NCI-H345 treated with DMSO at 0.1 percent for 48 hours (cell line): Measurements from ENCODE around the gene CXCL3.

Source experiments
- DNase-seq: peaks from one replicate; lab custom pipeline; 2025; ENCODE audit not compliant: unreplicated experiment; lab: John Stamatoyannopoulos, UW

The CXCL3 gene

GRCh38 chr4:74014332-74014731 lies 24.2 kb downstream of the CXCL3 start:
- no peak for DNase-seq

DNA sequence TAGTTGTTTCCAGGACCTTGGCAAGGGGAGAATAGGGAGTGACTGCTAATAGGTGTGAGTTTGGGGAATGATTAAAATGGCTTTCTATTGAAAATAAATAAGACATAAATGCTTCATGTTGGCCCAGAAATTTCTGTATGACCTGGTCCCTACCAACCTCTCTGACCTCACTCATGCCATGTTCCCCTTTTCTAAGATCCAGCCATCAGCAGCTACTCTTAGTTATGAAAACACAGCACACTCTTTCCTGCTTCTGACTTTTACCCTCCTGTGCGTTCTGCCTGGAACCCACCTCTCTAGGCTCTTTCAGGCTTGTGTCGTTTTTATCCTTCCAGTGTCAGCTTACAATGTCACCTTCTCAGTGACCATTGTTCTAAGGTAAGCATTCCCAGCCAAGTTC lies 25.2 kb downstream of the CXCL3 start:
- DNase-seq: no peak

- no peak for DNase-seq
Measured at GRCh38 chr4:74012130-74012529, 26.4 kb downstream of the CXCL3 start.

DNA sequence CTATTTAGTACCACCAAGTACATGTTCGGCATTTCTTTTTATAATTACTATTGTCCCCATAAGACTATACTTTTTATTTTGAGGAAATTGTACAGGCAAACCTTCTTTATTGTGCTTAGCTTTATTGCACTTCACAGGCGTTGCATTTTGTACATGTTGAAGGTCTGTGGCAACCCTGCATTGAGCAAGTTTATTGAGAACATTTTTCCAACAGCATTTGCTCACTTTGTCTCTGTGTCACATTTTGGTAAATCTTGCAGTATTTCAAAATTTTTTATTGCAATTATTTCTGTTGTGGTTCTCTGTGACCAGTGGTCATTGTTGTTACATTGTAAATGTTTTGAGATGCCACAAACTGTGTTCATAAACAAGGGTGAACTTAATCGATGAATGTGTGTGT lies 29.2 kb downstream of the CXCL3 start:
- no peak for DNase-seq

- no peak for DNase-seq
Measured at GRCh38 chr4:74006009-74006476, 32.4 kb downstream of the CXCL3 start.

DNA sequence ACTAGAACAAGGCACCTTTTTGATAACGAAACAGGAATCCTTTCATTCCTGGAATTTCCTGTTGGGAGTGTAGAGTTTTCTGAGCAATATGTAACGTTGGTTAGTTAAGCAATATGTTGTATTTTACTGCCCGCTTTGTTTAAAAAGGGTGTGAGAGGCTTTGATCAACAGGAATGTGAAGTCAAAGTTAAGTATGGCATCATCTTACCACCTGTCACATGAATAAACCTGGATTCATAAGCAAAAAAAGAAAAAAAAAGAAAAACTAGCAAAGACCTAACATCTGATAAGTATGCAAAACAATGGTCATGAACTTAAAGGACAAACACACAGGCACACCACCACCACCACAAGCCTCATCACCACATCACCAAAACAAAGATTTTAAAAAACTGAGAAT lies 33.0 kb downstream of the CXCL3 start:
- no peak for DNase-seq

DNA sequence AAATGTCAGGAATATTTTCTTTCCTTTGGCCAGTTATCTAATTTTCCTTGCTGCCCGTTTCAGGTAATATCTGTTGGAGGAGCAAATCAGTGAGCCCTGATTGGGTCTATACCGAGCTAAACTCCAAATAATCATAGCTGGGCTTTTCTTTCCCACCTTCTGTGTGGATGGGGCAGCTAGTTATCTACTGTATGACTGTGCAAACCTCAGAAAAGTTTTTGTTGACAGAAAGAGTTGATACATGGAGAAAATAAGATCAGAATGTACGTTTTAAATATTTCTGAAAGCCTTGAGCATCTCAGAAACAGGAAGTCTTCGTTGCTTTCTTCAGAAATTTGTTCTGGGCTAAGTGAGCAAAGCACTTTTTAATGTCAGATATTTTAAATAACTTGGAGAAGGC lies 33.8 kb downstream of the CXCL3 start:
- DNase-seq: no peak

DNA sequence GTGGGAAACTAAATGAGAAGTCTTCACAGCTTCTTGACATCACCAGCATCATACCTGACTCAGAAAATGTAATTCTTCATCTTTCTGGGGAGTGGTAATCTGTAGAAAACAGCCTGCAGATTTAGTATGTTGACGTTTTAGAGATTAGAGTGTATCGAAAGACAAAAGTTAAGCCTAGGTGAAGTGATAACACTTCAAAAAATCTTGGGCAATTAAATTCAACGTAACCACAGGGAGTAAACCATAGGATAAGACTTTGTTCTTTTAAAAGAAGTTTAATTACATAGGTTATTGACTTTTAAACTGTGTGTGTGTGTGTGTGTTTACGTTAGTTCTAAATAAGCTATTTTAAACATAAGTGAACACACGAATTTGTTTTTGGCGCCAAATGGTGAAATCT lies 38.2 kb downstream of the CXCL3 start:
- no peak for DNase-seq

DNA sequence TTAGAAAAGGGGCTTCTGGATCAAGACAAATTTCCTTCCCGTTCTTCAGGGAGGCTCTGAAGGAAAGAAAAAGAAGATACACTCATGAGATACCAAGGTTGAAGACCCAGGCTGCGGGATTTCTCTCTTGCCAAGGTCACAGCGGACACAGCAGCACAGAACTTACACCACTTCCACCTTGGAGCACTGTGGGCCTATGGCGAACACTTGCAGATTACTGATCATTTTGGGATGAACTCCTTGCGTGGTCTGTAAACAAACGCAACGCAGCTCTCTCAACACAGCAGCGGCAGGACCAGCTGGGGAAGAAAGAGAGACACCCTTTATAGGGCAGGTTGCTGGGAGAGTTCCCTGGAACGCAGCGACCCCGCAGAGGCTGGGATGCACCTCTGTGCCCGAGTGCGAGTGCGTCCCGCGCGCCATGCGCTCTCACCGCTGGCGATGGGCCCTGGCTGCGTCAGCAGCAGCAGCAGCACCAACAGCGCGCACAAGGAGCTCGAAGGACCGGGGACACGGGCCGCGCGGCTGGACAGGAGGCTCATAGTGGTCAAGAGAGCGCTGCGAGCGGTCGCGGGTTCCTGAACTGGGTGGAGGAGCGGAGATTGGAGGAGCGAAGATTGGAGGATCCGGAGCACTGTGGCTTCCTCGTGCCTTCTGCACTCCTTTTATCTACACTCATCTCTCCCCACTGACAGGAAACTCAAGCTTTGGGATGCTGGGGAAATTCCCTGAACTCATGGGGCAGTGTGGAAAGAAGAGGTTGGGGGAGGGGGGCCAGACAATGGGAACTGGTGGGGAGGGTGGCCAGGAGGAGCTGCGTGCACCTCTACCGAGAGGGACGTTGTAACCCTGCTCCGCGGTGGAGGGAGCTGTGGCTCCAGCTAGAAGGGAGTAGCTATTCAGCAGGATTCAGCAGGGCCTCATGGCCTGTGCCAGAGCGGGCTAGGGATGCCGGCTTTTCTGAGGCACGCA lies 40.2 kb downstream of the CXCL3 start, which contains the start of gene CXCL5:
Gene CXCL5 (minus strand): TSS at position 638 of the 972 bp plus-strand sequence. CDS start 96 bp downstream, at position 542.
- DNase-seq: no peak

DNA sequence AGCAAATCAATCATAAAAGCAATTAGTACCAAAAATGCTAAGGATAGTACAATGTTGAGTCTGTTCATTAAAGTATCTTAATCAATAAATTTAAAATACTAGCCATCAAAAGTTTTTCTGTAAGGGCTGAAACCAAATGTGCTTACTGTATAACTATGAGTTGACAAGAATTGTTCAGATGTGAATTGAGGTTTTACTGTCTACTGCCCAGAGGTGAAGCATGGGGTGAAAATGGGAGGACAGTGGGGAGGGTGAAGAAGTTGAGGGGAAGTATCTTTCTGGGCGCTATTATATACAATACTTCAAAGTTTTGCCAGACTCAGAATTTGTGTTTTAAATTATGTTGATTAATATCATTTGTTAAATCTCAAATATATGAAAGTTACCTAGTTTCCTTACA lies 46.4 kb downstream of the CXCL3 start:
- DNase-seq: no peak

DNA sequence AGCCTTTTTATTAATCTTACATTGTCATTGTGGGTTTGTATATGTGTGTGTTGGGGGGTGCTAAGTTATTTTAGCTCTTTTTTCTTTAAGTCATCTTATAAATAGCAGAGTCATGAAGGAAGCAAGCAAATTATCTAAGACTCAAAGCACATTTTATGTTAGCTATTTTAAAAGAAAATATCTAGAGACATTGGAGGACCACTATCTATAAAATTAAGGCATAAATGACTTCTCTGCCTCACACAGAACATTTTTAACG lies 46.8 kb downstream of the CXCL3 start:
- DNase-seq: no peak

- DNase-seq: no peak
Measured at GRCh38 chr4:73990988-73991741, 47.3 kb downstream of the CXCL3 start.

GRCh38 chr4:73989928-73990327 lies 48.6 kb downstream of the CXCL3 start:
- no peak for DNase-seq

DNA sequence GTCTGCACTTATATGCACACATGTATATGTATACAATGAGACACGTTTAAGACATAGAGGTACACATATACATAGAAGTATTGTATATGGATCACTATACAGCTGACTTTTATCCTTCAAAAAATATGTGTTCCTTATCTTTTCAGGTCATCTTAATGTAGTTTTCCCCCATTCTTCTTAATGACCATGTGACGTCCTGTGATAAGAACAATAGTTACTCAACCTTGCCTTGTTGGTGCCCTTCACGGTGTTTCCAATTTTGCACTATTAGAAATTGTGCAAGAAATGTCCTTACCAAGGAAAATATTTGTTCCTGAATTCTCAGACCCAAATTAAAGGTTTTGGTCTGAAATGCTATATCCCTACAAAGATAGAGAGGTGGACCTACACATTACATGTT lies 49.5 kb downstream of the CXCL3 start:
- DNase-seq: no peak

DNA sequence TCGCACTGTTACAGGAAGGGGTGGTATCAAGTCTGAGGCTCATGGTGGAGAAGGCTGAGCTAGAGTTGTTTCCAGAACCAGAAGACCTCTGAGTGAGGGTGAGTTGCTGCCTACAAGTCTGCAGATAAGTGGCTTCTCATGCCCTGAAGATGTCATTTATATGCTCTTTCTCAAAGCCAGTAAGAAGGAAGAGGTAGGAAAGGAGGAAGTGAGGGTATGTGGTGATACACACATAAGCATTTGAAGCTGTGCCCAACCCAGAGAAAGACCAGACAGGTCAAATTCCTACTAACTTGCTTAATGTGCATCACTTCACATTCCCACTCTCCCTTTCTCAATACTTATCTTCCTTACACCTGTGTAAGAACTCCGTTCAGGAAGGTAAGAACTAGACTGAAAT lies 50.4 kb downstream of the CXCL3 start, which contains the start of gene PPBP:
Gene PPBP (minus strand): TSS at position 130 of the 400 bp plus-strand sequence. CDS start 87 bp downstream, at position 43.
- no peak for DNase-seq
